NCI-H1417 (cell line): ENCODE results near the gene KIF3A.
"Not testable (repeated sequence)": the region's sequence is repeated elsewhere in the genome, so short reads cannot be mapped to it uniquely, and the experiment has no call there.

Source experiments
- DNase-seq, 3 experiments: peaks; one replicate each; lab custom pipeline; 2025; lab: John Stamatoyannopoulos, UW

KIF3A gene

DNA sequence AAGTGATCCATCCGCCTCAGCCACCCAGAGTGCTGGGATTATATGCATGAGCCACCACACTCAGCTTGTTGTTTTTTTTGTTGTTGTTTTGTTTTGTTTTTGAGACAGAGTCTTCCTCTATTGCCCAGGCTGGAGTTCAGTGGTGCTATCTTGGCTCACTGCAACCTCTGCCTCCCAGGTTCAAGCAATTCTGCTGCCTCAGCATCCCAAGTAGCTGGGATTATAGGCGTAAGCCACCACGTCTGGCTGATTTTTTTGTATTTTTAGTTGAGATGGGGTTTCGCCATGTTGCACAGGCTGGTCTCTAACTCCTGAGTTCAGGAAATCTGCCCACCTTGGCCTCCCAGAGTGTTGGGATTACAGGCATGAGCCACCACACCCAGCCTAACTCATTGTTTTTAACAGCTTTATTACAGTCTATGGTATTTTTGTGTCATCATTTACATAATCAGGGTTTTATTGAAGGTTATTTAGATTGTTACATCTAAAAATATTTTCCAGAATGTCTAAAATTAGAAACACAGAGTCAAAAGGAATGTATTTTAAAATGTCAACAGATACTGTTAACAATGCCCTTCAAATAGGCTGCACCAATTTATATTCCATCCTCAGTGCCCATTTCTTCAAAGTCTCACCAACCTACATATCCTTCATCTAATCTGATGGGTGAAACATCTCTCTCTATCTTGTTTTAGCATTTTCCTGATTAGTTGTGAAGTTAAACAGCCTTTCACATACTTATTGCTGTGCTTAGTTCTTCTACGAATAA is 18.6 kb downstream of the KIF3A start:
- no peak for DNase-seq

DNA sequence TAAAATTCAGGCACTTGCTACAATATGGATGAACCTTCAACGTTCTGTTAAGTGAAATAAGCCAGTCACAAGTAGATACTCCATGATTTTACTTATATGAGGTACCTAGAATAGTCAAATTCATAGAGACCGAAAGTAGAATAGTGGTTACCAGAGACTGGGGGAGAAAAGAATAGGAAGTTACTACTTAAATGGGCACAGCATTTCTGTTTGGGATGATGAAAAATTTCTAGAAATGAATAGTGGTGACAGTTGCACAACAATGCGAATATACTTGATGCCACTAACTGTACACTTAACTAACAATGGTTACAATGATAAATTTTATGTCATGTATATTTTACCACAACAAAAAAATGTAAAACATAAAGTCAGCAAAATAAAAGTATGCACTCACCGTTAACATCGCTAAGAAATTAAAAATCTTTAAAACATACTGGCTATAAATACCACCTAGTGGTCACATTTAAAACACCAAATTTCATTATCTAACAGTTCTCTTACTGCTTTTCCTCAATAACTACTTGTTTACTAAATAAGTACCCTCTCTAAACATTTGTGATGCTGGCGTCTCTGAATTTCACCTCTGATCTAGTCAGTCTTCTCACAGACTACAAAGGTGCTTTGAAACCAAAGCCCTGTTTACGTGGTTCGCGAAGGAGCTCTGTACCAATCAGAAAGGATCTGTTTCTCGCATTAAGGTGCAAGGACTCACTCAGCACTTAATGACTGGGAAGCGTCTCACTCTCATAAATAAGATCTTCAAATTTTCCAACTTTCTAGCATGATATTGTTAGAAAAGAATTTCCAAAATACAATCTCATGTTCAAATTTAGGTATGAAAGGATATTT is 22.7 kb downstream of the KIF3A start:
- no peak for DNase-seq

DNA sequence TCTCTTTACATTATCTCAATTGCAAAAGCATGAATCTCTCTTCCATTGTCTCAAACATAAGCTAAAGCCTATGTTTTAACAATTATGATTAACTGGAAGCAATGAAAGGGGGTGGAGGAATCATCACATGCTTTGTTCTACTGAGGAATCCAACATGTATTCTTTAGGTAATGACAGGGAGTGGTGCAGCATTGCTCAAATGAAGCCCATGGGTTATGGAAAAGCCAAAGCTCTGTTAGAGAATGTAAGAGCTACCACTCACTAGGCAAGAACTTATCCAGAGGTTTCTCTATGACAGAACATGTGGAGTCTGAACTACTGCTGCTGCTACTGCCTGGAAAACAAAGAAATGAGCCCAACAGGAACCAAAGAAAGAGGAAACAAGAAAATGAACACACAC is 28.7 kb downstream of the KIF3A start:
- DNase-seq: no peak

DNA sequence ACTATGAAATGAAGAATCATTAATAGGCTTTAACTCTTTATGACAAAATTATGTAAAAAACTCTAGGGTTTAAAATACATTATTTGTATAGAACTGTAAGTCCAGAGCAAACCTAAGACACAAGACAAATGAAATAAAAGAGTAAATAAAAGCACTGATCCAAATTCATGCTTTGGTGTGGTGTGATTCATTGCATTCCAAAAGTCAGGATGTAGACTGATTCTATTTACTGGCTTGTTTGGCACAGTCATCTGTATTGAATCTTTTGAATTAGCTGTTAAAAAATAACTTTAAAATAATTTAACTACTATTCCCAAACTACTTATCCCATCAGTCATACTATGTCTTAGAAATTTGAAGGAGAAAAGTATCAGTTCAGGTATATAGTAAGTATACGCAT is 32.5 kb downstream of the KIF3A start:
- no peak for DNase-seq

DNA sequence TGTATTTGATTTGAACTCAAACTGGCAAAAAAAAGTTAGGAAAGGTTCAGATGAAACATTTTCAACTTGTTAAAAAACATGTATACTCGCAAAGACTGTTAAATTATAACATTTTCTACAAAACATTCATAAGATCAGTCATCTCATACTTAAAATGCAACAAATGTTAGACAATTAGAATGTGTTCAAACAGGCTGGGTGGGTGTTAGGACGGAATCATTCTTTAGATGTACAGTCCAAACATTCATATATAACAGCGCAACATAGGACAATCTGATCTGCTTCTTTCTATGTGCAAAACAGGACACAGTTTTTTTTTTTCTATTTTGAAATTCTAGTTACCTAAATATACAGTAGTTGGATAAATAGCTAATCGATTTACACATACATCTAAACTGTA is 41.4 kb downstream of the KIF3A start:
- no peak for DNase-seq

DNA sequence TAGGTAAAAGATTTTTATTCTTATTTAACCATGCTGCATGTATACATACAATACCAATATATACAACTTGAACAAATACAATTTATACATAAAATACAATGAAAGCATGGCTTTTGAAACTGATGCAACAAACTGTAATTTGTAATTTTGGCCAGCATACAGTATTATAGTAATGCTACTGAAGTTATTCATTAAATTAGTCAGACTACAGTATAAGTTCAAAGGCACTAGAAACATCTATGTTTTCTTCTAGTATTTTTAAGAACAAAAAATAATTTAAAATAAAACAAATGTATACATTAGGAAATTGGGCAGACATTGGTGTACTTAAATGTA is 44.7 kb downstream of the KIF3A start:
- DNase-seq: no peak

DNA sequence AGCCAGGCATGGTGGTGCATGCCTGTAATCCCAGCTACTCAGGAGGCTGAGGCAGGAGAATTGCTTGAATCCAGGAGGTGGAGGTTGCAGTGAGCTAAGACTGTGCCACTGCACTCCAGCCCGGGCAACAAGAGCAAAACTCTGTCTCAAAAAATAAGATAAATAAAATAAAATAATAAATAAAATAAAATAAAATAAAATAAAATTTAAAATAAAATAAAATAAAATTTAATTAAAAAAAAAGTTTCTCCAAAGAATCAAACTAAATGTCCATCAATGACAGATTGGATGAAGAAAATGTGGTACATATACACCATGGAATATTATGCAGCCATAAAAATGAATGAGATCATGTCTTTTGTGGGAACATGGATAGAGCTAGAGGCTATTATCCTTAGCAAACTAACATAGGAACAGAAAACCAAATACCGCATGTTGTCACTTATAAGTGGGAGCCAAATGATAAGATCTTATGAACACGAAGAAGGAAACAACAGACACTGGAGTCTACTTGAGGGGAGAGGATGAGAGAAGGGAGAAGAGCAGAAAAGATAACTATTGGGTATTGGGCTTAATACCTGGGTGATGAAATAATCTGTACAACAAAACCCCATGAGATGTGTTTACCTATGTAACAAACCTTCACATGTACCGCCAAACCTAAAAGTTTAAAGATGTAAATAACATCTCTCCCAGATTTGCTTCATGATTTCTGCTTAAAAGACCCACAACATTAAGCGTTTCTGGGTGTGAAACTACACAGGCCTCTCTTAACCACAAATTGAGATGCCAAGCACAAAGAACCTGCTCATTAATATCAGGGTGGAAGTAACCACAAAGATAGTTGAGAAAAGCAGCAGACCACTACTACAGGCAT is 45.4 kb downstream of the KIF3A start:
- DNase-seq: not testable (repeated sequence)

DNA sequence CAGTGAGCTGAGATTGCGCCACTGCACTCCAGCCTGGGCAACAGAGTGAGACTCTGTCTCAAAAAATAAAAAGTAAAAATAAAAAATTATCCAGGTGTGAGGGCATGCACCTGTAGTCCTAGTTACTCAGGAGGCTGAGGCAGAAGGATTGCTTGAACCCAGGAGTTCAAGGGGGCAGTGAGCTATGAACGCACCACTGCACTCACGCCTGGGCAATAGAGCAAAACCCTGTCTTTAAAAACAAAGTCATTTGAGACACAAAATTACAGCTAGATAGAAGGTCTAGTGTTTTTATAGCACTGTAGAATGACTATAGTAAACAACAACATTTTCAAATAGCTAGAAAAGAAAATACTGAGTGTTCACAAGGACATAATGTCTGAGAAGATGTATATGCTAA is 47.2 kb downstream of the KIF3A start:
- DNase-seq: no peak

DNA sequence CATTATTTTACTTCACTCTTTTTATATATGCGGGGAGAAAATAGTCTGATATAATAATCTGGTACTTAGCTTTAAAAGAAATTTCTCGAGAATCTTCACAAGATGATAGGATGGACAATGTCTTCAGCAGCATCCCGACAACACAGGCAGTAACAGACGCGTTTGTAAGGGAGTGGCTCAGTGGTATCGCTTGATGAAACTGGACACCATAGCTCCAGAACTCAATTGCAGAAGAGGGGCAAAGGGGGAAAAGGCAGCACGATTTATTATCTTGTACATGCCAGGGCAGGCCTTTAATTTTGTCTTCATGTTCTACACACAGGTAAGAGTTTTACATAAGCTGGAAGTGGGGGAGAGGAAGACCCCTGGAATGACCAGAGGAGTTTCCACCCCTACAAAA is 47.8 kb downstream of the KIF3A start:
- DNase-seq: no peak

DNA sequence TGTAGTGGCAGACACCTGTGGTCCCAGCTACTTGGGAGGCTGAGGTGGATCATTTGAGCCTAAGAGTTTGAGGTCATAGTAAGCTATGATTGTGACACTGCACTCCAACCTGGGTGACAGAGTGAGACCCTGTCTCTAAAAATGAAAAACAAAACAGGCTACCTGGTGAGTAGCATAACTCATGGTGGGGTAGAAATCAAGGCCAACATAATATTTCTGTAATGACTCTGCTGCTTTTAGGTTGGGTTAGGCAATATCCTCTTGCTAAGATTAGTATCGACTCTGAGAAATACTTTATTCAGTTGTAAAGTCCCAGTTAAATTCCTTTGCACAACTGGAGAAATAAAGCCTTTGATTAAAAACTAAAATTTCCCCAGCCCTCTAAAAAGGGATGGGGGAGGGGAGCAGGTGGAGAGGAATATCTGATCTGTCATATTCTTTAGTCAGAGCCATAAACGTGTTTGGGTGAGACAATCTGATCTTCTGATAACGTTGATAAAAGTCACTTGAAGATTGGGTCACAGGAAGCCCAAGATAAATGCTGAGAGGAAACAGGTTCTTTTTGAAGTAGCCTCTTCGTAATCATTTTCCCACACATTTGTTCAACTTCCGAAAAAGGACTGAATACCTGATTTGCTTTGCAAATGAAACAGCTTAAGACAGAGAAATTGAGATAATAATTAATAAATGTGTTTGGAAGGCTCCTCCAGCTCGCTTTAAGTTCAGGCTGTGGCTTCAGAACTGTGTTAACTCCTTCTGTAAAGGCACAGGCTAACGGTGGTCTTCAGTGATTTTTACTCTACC is 48.6 kb downstream of the KIF3A start:
- DNase-seq: no peak

DNA sequence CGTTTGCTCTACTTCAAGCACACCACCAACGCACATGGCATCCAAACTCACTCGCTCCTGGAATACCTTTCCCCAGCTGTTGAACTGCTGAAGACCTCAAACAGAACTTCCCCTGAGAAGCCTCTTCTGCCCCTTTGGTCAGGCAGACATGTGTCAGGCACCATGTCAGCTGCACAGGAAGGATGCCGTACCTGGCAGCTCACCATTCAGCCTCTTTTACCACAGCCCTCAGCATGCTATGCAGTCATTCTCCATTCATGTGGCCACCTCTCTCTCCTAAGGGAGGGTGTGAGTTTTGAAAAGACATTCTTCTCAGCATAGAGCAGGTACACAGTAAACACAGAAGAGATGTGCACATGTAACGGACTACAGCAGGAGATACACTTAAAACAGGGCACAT is 49.4 kb downstream of the KIF3A start:
- DNase-seq: no peak

DNA sequence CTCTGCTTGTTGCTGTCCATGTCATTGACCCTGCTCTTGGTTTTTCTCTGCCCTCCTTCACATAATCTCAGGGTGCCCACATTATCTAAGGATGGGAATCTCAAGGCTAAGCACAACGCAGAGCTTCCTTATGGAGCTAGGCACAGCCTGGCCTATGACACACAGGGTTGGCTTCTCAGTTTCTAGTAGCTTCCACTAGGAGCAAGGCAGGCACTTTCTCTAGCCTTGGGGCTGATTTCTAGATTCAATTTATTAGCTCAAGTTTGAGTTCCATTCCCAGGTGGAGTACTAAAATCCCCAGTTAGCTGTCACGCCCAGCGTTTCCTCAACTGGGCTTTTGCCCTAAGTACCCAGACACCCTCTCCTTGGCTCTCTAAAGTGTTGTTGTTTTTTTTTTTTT is 51.2 kb downstream of the KIF3A start:
- no peak for DNase-seq

DNA sequence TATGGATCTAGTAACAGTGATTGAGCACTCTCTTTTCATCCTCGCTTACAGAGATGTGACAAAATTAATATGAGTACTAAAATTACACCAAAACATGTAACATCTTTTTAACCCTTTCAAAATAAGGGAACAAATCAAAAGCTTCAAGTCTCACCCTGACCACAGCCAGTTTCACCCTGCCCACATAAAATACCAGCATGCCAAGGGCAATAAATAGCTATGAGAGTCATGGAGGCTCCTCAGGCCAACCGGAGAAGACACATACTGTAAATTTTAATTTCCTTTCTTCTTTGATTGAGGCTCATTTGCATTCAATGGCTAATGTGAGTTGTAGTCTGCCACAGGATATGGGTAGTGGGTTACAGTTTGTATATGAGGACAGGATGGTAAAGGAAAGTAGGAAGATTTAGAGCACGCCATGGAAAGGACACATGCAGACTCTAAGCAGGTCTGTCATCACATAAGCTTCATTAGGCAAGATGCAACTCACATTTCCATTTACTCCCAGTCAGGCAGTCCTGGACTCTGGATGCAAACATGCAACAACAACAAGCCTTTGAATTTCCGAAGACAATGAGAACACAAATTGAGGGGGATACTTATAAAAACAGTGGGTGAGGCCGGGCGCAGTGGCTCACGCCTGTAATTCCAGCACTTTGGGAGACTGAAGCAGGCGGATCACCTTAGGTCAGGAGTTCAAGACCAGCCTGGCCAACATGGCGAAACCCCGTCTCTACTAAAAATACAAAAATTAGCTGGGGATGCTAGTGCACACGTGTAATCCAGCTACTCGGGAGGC is 52.2 kb downstream of the KIF3A start:
- no peak for DNase-seq

DNA sequence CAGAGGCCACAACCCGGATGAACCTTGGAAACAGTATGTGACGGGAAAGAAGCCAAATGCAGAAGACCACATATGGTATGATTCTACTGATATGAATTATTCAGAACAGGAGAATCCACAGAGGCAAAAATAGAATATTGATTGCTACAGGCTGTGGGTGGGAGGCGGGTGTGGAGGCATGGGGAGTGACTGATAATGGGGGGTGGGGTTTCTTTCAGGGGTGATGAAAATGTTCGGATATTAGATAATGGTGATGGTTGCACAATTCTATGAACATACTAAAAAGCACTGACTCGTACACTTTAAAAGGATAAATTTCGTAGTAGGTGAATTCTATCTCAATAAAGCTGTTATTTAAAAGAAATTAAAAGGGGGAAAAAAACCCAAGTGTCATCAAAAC is 52.9 kb downstream of the KIF3A start:
- no peak for DNase-seq

DNA sequence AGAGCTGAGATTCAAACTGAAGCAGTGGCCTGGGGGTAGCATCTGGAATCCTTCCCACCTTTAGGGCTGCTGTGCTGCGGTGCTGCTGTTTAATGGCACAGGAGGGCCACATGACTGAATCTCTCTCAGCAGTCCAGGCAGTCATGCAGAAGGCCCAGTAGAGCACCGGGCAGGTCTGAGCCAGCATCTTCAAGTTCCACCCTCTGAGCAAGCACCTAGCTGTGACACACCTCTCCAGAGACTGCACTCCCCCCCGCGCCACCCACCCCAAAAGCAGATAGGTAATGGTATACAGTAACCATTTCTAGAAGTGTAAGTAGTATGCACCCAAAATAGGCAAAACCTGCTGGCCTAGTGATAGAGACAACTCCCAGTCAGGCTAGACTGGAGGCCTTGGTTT is 55.4 kb downstream of the KIF3A start:
- no peak for DNase-seq

DNA sequence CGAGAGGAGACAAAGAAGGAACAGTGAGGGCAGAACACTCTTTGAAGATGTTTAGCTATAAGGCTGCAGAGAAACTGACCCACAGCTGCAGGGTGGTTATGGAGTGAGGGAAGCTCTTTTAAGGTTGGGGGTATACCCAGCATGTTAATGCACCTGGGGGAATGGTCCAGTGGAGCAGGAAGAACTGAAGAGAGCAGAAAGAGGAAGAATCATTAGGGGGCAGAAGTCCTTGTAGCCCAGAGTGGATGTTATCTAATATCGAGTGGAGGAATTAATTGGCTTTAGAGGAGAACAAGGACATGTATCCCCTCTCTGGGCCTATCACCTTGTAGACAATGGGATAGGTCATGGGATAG is 55.9 kb downstream of the KIF3A start:
- DNase-seq: no peak

DNA sequence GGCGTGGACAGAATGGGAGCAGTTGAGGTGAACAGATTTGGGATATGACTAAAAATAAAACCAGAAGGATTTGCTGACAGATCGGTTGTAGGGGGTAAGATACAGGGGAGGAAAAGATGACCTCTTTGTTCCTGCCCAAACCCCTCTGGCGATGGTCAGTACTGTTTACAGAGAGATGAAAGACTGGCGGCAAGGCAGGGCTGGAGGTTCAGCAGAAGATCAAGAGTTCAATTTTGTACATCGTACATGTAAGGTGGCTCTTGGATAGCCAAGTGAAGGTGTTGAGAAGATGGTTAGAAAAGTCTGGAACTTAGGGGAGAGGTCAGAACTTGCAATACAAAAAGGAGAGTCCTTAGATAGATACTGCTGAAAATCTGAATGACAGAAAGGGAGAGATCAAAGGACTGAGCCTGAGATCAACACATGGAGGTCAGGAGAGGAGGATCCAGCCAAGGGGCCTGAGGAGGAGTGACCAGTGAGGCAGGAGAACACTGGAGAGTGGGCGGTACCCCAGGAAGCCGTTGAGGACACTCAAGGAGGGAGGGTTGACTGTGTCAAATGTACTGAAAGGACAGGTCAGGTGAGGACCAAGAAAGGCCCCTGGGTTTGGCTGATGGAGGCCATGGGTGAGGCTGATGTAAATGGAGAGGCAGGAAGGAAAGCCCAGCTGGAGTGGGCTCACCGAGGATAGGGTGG is 56.4 kb downstream of the KIF3A start:
- DNase-seq: no peak

DNA sequence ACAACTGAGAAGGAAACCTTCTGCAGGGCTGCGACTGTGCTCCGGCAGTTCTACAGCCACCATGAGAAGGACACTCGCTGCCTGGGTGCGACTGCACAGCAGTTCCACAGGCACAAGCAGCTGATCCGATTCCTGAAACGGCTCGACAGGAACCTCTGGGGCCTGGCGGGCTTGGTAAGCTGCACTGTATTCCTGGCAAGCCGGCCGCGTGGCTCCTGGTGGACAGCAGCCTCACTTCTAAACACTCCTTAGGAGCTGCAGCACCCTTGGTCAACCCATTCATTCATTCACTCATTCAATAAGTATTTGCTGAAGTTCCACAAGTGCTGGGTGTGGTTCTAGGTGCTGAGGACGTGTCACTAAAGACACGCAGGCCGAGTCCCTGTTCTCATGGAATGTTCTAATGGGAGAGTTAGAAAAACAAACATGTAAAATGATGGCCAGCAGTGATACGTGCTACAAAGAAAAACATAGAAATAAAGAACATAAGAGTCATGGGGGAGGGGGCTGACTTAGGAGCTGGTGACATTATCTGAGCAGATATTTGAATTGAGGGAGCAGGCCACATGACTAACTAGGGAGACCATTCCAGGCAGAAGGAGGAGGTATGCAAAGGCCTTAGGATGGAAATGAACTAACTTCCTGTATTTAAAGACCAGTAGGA is 57.5 kb downstream of the KIF3A start:
- no peak for DNase-seq

DNA sequence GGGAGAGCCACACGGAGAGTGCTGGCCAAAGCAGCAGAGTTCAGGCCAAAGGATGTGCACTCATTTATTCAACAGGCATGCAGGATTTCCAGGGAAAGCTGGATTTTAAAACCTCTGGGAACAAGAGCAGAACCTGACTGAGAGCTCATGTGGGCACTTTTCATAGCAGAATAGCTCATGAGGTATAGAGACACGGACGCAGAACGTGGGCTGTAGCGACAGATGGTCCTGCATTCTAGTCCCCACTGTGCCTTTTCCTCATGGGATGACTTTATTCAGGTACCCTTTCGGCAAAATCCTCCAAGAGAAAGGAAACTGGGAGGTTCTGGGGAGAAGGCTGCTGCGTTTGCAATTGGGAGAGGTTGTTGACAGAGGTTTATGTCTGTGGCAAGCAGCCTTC is 58.2 kb downstream of the KIF3A start:
- DNase-seq: no peak

DNA sequence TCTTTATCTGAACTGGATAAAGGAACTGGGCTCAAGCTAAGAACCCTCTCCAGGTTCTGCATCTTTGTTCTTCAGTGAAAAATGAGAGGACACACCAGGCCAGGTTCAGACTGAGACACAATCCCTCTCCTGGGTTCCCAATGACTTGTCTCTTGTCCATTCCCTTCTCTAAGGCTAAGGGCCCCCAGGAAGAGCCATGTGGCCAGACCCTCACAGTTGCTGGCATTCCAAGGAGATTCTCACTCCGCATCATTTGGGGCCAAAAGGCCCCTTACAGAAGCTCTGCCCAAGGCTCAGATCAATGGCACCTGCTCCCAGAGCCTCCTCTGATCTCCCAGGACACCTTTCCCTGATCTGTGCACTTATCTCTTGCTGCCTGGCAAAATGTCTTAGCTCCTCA is 58.6 kb downstream of the KIF3A start:
- DNase-seq: no peak
